GM18909 (cell line): ENCODE measurements around the gene PPP1R12B.
"Not testable (repeated sequence)": the region's sequence is repeated elsewhere in the genome, so short reads cannot be mapped to it uniquely, and the experiment has no call there.

Experiments
- ATAC-seq: cut with Tn5 transposase; IDR thresholded peaks from one replicate; pipeline ENCODE4 v1.9.1; 2021; ENCODE audit warnings: mild to moderate bottlenecking; ENCODE audit not compliant: unreplicated experiment, poor library complexity

Gene PPP1R12B

GRCh38 chr1:202623075-202623474 lies 274.6 kb downstream of the PPP1R12B start:
- ATAC-seq = no peak

GRCh38 chr1:202623476-202623875 lies 275.0 kb downstream of the PPP1R12B start:
- ATAC-seq = not testable (repeated sequence)

- ATAC-seq = no peak
Measured at GRCh38 chr1:202624088-202624780, 275.7 kb downstream of the PPP1R12B start.

- ATAC-seq = no peak
Measured at GRCh38 chr1:202624781-202625108, 276.2 kb downstream of the PPP1R12B start.

- peak; percentile 44 for ATAC-seq
Measured at GRCh38 chr1:202625416-202626360, 277.2 kb downstream of the PPP1R12B start.

- ATAC-seq = not testable (repeated sequence)
Measured at GRCh38 chr1:202627036-202627435, 278.5 kb downstream of the PPP1R12B start.

GRCh38 chr1:202627841-202628565 lies 279.5 kb downstream of the PPP1R12B start:
- no peak for ATAC-seq

- ATAC-seq = no peak
Measured at GRCh38 chr1:202628646-202629215, 280.2 kb downstream of the PPP1R12B start.

- peak; percentile 84 for ATAC-seq
Measured at GRCh38 chr1:202629257-202629811, 280.8 kb downstream of the PPP1R12B start.

GRCh38 chr1:202630096-202630495 lies 281.6 kb downstream of the PPP1R12B start:
- not testable (repeated sequence) for ATAC-seq

- no peak for ATAC-seq
Measured at GRCh38 chr1:202630541-202630940, 282.0 kb downstream of the PPP1R12B start.

GRCh38 chr1:202631076-202631923 lies 282.8 kb downstream of the PPP1R12B start:
- no peak for ATAC-seq

- no peak for ATAC-seq
Measured at GRCh38 chr1:202632241-202632640, 283.7 kb downstream of the PPP1R12B start.

- ATAC-seq = not testable (repeated sequence)
Measured at GRCh38 chr1:202636171-202636570, 287.7 kb downstream of the PPP1R12B start.

- ATAC-seq = not testable (repeated sequence)
Measured at GRCh38 chr1:202637321-202638018, 289.0 kb downstream of the PPP1R12B start.

- ATAC-seq = no peak
Measured at GRCh38 chr1:202638019-202638700, 289.7 kb downstream of the PPP1R12B start.

GRCh38 chr1:202638701-202639305 lies 290.3 kb downstream of the PPP1R12B start:
- not testable (repeated sequence) for ATAC-seq

GRCh38 chr1:202639500-202639899 lies 291.0 kb downstream of the PPP1R12B start:
- ATAC-seq = no peak
